ENCODE results near the gene DEF6. TPM values are rescaled to one million over a fixed set of nuclear protein-coding genes. Genes with fewer than 3 reads are reported as not detected.

Gene DEF6
- total RNA-seq, 1 donor from 2014 or later, result 6.2 TPM

- H3K4me3 Mint-ChIP-seq, result no peak overlapping the region
- DNase-seq (ENCODE audit: extremely low spot score, unreplicated experiment), result no peak
These were observed 13.9 kb downstream of the DEF6 start for GRCh38 chr6:35311390-35312075.

GRCh38 chr6:35312076-35312800 is 14.6 kb downstream of the DEF6 start:
- Mint-ChIP-seq H3K27me3 (peaks cover 19% of the 10 kb centered on the region), H3K4me1 (ENCODE audit: unreplicated experiment) (peaks cover under 1% of the 10 kb centered on the region), H3K27ac (no peak overlapping the region), H3K4me3 (no peak overlapping the region), H3K36me3 (peaks cover 5% of the 10 kb centered on the region), H3K9me3 (no peaks in the 10 kb centered on the region)
- no peak for TF ChIP-seq CTCF (conservative IDR thresholded peaks at IDR 0.05)
- DNase-seq (ENCODE audit: extremely low spot score, unreplicated experiment), result peak; percentile 54

More at GRCh38 chr6:35311390-35312075, 13.9 kb downstream of the DEF6 start:
- Mint-ChIP-seq H3K27ac (no peak overlapping the region), H3K9me3 (no peaks in the 10 kb centered on the region), H3K4me1 (ENCODE audit: unreplicated experiment) (no peaks in the 10 kb centered on the region), H3K27me3 (peaks cover 11% of the 10 kb centered on the region), H3K36me3 (peaks cover 1% of the 10 kb centered on the region)
- TF ChIP-seq CTCF (conservative IDR thresholded peaks at IDR 0.05), result no peak

DNA sequence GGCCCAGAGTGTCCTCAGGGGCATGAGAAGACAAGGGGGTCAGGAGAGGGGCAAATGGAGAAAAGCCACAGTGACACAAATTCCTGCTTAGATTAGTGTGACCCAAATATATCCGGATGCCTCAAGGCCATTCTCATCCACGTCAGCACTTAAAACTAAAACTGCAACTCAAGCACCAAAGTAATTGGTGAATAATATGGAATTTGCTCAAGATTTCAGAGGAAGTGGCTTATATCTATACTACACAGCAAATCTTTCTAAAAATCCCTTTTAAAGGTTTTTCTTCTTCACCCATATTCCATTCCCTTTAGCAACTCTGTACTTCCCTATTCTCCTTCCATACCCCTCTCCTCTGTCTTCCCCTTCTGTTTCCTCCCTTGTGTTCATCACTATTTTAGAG is 15.2 kb downstream of the DEF6 start:
- TF ChIP-seq CTCF (conservative IDR thresholded peaks at IDR 0.05), result no peak
- no peaks in the 10 kb centered on the region for H3K9me3 Mint-ChIP-seq
- H3K36me3 Mint-ChIP-seq, result peaks cover 5% of the 10 kb centered on the region

DNA sequence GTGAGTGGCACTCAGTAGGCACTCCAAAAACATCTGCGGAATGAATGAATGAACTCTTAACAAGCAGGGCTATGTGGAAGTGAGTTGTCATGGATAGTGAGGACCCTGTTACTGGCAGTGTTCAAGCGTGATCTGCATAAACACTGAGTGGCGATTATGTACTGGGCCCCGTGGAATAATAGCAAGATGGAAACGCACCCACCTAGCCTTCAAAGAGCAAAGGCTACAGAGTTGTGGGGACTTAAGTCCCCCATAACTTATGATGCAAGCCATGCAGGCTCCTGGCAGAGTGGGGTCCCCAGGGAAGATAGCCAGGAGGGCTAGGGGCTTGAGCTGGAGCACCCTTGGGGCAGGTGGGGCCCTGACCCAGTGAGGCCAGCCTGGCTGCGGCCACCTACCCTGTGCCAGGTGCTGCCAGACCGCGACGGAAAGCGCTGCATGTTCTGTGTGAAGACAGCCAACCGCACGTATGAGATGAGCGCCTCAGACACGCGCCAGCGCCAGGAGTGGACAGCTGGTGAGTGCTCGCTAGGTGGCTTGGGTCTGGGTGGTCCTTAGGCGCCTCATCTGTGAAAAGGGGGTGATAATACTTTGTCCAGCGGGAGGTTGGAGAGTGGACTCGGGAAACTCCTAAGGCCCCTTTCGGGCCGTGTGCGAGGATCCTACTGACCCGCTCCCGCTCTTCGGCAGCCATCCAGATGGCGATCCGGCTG is 20.0 kb downstream of the DEF6 start:
- DNase-seq (ENCODE audit: extremely low spot score, unreplicated experiment), result peak; percentile 65
- H3K27ac Mint-ChIP-seq, result peak overlapping the region; percentile 88
- H3K9me3 Mint-ChIP-seq, result no peaks in the 10 kb centered on the region
- H3K4me1 Mint-ChIP-seq (ENCODE audit: unreplicated experiment), result peaks cover 10% of the 10 kb centered on the region
- peaks cover 21% of the 10 kb centered on the region for H3K27me3 Mint-ChIP-seq
- peaks cover 5% of the 10 kb centered on the region for H3K36me3 Mint-ChIP-seq
- no peak for TF ChIP-seq CTCF (conservative IDR thresholded peaks at IDR 0.05)
- H3K4me3 Mint-ChIP-seq, result peak overlapping the region; percentile 96

More for the DNA sequence above, 15.2 kb downstream of the DEF6 start:
- peaks cover 21% of the 10 kb centered on the region for H3K27me3 Mint-ChIP-seq
- peaks cover 4% of the 10 kb centered on the region for H3K4me1 Mint-ChIP-seq (ENCODE audit: unreplicated experiment)
- no peak overlapping the region for H3K4me3 Mint-ChIP-seq
- H3K27ac Mint-ChIP-seq, result no peak overlapping the region
- no peak for DNase-seq (ENCODE audit: extremely low spot score, unreplicated experiment)

DNA sequence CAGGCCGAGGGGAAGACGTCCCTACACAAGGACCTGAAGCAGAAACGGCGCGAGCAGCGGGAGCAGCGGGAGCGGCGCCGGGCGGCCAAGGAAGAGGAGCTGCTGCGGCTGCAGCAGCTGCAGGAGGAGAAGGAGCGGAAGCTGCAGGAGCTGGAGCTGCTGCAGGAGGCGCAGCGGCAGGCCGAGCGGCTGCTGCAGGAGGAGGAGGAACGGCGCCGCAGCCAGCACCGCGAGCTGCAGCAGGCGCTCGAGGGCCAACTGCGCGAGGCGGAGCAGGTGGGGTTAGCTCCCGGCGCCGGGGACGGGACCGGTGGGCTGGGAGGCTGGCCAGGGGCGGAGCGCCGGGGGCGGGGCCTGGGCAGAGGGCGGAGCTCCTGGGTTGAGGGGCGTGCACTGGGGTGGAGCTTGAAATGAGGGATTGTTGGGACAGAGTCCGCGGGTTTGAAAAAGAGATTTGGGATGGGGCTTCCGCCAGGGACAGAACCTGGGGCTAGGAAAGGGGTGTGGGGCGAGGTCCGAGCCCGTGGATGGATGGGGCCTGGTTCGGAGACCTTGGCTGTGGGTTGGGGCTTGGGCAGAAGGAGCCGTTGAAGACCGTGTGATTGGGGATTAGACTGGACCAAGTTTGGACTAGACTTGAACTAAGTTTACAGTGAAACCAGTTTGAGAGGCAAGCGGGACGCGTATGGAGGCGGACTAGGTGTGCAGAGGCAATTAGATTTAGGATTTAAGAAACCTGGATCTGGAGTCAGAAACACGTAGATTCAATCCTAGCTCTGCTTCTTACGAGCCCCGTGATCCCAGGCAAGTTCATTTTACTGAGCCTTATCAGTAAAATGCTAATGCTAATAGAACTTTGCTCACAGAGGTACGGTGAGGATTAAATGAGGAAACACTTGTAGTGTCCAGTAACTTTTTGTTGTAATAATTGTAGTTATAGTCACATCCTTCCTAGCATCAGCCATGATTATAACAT is 20.9 kb downstream of the DEF6 start:
- Mint-ChIP-seq H3K27ac (peak overlapping the region; percentile 88), H3K36me3 (peaks cover 5% of the 10 kb centered on the region), H3K4me1 (ENCODE audit: unreplicated experiment) (peaks cover 10% of the 10 kb centered on the region), H3K4me3 (peak overlapping the region; percentile 96), H3K9me3 (no peaks in the 10 kb centered on the region), H3K27me3 (peaks cover 21% of the 10 kb centered on the region)
- peak; percentile 31 for TF ChIP-seq CTCF (conservative IDR thresholded peaks at IDR 0.05)
- DNase-seq (ENCODE audit: extremely low spot score, unreplicated experiment), result peak; percentile 97

Data from type B pancreatic cell (in vitro differentiated cells).